ENCODE measurements around the gene SPEG. TPM values are rescaled to one million over a fixed set of nuclear protein-coding genes. Genes with fewer than 3 reads are reported as not detected.

SPEG gene
- total RNA-seq, 1 experiment from 2014 or later = not detected

DNA sequence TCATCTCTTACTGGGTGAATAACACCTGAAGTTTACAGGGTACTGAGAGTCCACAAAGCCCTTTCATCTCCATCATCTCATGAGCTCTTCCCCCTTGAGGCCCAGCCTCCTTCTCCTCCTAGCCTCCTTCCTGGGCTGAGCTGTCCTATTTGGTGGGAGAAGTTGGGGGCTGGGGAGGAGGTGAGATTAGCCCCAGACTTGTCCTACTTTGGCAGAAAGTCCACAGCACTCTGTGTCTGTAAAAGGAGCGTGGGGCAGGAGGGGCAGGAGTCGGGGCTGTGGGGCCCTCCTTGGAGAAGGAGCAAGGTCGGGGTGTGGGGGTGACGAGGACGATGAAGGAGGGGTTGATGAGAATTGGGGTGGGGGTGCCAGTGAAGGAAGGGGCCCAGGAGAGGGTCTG, 26.4 kb upstream of the SPEG start:
- Histone ChIP-seq H3K36me3 (ENCODE audit: insufficient read depth, low read length) (no peaks in the 10 kb centered on the region), H2AFZ (ENCODE audit: low read length) (no peak overlapping the region), H4K20me1 (ENCODE audit: insufficient read depth, low read depth, low read length) (no peaks in the 10 kb centered on the region), H3K27ac (ENCODE audit: low read length) (no peak overlapping the region), H3K9me3 (ENCODE audit: low read length) (no peaks in the 10 kb centered on the region), H3K9me2 (replicated peaks; ENCODE audit: insufficient read depth, low read length) (no peaks in the 10 kb centered on the region), H3K27me3 (ENCODE audit: low read length) (no peaks in the 10 kb centered on the region), H3K4me1 (ENCODE audit: low read length) (no peaks in the 10 kb centered on the region), H3K4me3 (ENCODE audit: low read length) (no peak overlapping the region), H3K9ac (ENCODE audit: low read length) (no peak overlapping the region), H3K4me2 (ENCODE audit: low read depth, low read length, poor library complexity, severe bottlenecking) (no peak overlapping the region), H3K79me2 (ENCODE audit: low read length) (no peaks in the 10 kb centered on the region)
- DNase-seq = no peak

DNA sequence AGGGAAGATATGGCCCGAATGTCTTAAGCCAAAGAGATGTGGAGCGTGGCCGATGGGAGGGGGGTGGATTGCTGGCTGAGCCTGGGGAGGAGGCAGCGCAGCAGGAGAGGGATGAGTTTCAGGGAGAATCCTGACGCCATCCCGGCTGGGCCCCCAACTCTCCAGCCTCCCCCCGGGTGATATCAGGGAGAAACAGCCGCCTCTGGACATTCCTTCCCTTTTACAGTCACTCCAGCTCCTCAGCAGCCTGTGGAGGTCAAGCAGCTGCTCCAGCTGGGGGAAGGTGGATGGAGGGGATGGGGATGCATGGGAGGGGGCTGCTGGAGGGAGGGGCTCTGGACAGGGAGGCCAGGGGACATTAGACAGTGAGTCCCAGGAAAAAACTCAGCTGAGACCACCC, 26.0 kb upstream of the SPEG start:
- Histone ChIP-seq H3K79me2 (ENCODE audit: low read length) (no peaks in the 10 kb centered on the region), H3K27me3 (ENCODE audit: low read length) (no peaks in the 10 kb centered on the region), H3K9me2 (replicated peaks; ENCODE audit: insufficient read depth, low read length) (no peaks in the 10 kb centered on the region), H3K36me3 (ENCODE audit: insufficient read depth, low read length) (no peaks in the 10 kb centered on the region), H3K4me1 (ENCODE audit: low read length) (no peaks in the 10 kb centered on the region), H2AFZ (ENCODE audit: low read length) (no peak overlapping the region), H3K9me3 (ENCODE audit: low read length) (no peaks in the 10 kb centered on the region), H3K4me2 (ENCODE audit: low read depth, low read length, poor library complexity, severe bottlenecking) (no peak overlapping the region), H3K4me3 (ENCODE audit: low read length) (no peak overlapping the region), H3K27ac (ENCODE audit: low read length) (no peak overlapping the region), H3K9ac (ENCODE audit: low read length) (no peak overlapping the region), H4K20me1 (ENCODE audit: insufficient read depth, low read depth, low read length) (no peaks in the 10 kb centered on the region)
- DNase-seq = no peak

DNA sequence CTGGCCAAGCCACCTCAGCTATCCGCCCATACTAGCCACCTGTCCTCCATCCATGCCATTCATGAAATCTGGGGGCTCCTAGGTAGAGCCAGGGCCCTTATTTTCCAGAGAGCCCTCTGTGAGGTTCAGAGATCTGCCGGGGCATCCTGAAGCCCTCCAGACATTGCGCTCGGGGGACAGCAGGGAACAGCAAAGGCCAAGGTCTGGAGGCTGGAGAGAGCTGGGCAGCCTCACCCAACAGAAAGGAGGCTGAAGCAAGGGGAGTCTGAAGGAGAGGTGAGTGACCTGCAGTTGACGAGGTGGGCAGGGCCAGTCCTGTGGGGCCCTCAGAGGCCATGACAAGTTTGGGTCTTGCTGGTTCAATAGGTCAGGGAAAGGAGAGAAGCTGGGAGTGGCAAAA, 25.0 kb upstream of the SPEG start:
- Histone ChIP-seq H3K27me3 (ENCODE audit: low read length) (no peaks in the 10 kb centered on the region), H3K4me3 (ENCODE audit: low read length) (no peak overlapping the region), H3K27ac (ENCODE audit: low read length) (no peak overlapping the region), H4K20me1 (ENCODE audit: insufficient read depth, low read depth, low read length) (no peaks in the 10 kb centered on the region), H3K36me3 (ENCODE audit: insufficient read depth, low read length) (no peaks in the 10 kb centered on the region), H3K9me2 (replicated peaks; ENCODE audit: insufficient read depth, low read length) (no peaks in the 10 kb centered on the region), H3K79me2 (ENCODE audit: low read length) (no peaks in the 10 kb centered on the region), H2AFZ (ENCODE audit: low read length) (no peak overlapping the region), H3K9ac (ENCODE audit: low read length) (no peak overlapping the region), H3K4me2 (ENCODE audit: low read depth, low read length, poor library complexity, severe bottlenecking) (no peak overlapping the region), H3K4me1 (ENCODE audit: low read length) (no peaks in the 10 kb centered on the region), H3K9me3 (ENCODE audit: low read length) (no peaks in the 10 kb centered on the region)
- no peak for DNase-seq

GRCh38 chr2:219410390-219410789, 24.3 kb upstream of the SPEG start:
- H3K9ac ChIP-seq (ENCODE audit: low read length) = no peak overlapping the region
- no peak overlapping the region for H3K4me2 ChIP-seq (ENCODE audit: low read depth, low read length, poor library complexity, severe bottlenecking)
- H3K9me2 ChIP-seq (replicated peaks; ENCODE audit: insufficient read depth, low read length) = no peaks in the 10 kb centered on the region
- H2AFZ ChIP-seq (ENCODE audit: low read length) = no peak overlapping the region
- no peak overlapping the region for H3K27ac ChIP-seq (ENCODE audit: low read length)
- no peaks in the 10 kb centered on the region for H4K20me1 ChIP-seq (ENCODE audit: insufficient read depth, low read depth, low read length)
- no peaks in the 10 kb centered on the region for H3K27me3 ChIP-seq (ENCODE audit: low read length)
- H3K36me3 ChIP-seq (ENCODE audit: insufficient read depth, low read length) = no peaks in the 10 kb centered on the region
- DNase-seq = no peak
- no peaks in the 10 kb centered on the region for H3K79me2 ChIP-seq (ENCODE audit: low read length)
- H3K4me1 ChIP-seq (ENCODE audit: low read length) = no peaks in the 10 kb centered on the region
- H3K9me3 ChIP-seq (ENCODE audit: low read length) = no peaks in the 10 kb centered on the region
- H3K4me3 ChIP-seq (ENCODE audit: low read length) = no peak overlapping the region

DNA sequence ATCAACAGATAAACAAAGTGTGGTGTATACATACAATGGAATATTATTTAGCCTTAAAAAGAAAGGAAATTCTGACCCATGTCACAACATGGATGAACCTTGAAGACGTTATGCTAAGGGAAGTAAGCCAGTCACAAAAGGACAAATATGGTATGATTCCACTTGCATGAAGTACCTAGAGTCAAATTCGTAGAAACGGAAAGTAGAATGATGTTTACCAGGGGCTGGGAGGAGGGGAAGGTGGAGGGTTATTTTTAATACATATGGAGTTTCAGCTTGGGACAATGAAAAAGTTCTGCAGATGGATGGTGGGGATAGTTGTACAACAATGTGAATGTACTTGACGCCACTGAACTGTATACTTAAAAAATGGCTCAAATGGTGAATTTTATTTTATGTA, 19.8 kb upstream of the SPEG start:
- H3K36me3 ChIP-seq (ENCODE audit: insufficient read depth, low read length) = no peaks in the 10 kb centered on the region
- no peaks in the 10 kb centered on the region for H4K20me1 ChIP-seq (ENCODE audit: insufficient read depth, low read depth, low read length)
- no peaks in the 10 kb centered on the region for H3K27me3 ChIP-seq (ENCODE audit: low read length)
- no peaks in the 10 kb centered on the region for H3K9me3 ChIP-seq (ENCODE audit: low read length)
- H3K4me3 ChIP-seq (ENCODE audit: low read length) = no peak overlapping the region
- no peak overlapping the region for H3K4me2 ChIP-seq (ENCODE audit: low read depth, low read length, poor library complexity, severe bottlenecking)
- no peak overlapping the region for H2AFZ ChIP-seq (ENCODE audit: low read length)
- no peaks in the 10 kb centered on the region for H3K4me1 ChIP-seq (ENCODE audit: low read length)
- no peaks in the 10 kb centered on the region for H3K79me2 ChIP-seq (ENCODE audit: low read length)
- no peak for DNase-seq
- no peak overlapping the region for H3K9ac ChIP-seq (ENCODE audit: low read length)
- H3K9me2 ChIP-seq (replicated peaks; ENCODE audit: insufficient read depth, low read length) = no peaks in the 10 kb centered on the region
- H3K27ac ChIP-seq (ENCODE audit: low read length) = no peak overlapping the region

- H3K27ac ChIP-seq (ENCODE audit: low read length) = no peak overlapping the region
- no peaks in the 10 kb centered on the region for H3K9me2 ChIP-seq (replicated peaks; ENCODE audit: insufficient read depth, low read length)
- no peak for DNase-seq
- no peaks in the 10 kb centered on the region for H3K4me1 ChIP-seq (ENCODE audit: low read length)
- no peaks in the 10 kb centered on the region for H3K9me3 ChIP-seq (ENCODE audit: low read length)
- no peaks in the 10 kb centered on the region for H4K20me1 ChIP-seq (ENCODE audit: insufficient read depth, low read depth, low read length)
- H2AFZ ChIP-seq (ENCODE audit: low read length) = no peak overlapping the region
- no peaks in the 10 kb centered on the region for H3K79me2 ChIP-seq (ENCODE audit: low read length)
- no peak overlapping the region for H3K4me3 ChIP-seq (ENCODE audit: low read length)
- H3K9ac ChIP-seq (ENCODE audit: low read length) = no peak overlapping the region
- H3K4me2 ChIP-seq (ENCODE audit: low read depth, low read length, poor library complexity, severe bottlenecking) = no peak overlapping the region
- no peaks in the 10 kb centered on the region for H3K36me3 ChIP-seq (ENCODE audit: insufficient read depth, low read length)
- no peaks in the 10 kb centered on the region for H3K27me3 ChIP-seq (ENCODE audit: low read length)
Observed at GRCh38 chr2:219415580-219416234, 18.9 kb upstream of the SPEG start.

DNA sequence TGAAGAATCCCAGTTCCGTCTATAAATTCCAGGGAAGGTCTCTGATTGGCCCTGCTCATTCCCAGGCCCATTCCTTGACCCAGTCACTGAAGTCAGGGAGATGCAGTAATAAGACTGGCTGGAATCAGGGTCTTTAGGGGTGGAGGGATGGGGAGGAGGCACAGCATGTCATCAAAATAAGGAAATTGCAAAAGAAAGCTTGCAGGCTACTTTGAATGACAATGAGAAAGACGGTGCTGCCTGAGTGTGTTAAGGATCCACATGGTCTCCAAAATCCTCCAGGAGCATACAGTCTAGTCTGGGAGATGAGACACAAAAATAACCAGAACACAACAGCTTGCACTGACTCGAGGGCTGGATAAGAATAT, 18.4 kb upstream of the SPEG start:
- no peaks in the 10 kb centered on the region for H3K36me3 ChIP-seq (ENCODE audit: insufficient read depth, low read length)
- H3K9me2 ChIP-seq (replicated peaks; ENCODE audit: insufficient read depth, low read length) = no peaks in the 10 kb centered on the region
- H4K20me1 ChIP-seq (ENCODE audit: insufficient read depth, low read depth, low read length) = no peaks in the 10 kb centered on the region
- no peak overlapping the region for H2AFZ ChIP-seq (ENCODE audit: low read length)
- H3K27me3 ChIP-seq (ENCODE audit: low read length) = no peaks in the 10 kb centered on the region
- no peak overlapping the region for H3K9ac ChIP-seq (ENCODE audit: low read length)
- H3K4me2 ChIP-seq (ENCODE audit: low read depth, low read length, poor library complexity, severe bottlenecking) = no peak overlapping the region
- no peak for DNase-seq
- H3K4me1 ChIP-seq (ENCODE audit: low read length) = no peaks in the 10 kb centered on the region
- no peak overlapping the region for H3K4me3 ChIP-seq (ENCODE audit: low read length)
- no peak overlapping the region for H3K27ac ChIP-seq (ENCODE audit: low read length)
- no peaks in the 10 kb centered on the region for H3K79me2 ChIP-seq (ENCODE audit: low read length)
- no peaks in the 10 kb centered on the region for H3K9me3 ChIP-seq (ENCODE audit: low read length)

DNA sequence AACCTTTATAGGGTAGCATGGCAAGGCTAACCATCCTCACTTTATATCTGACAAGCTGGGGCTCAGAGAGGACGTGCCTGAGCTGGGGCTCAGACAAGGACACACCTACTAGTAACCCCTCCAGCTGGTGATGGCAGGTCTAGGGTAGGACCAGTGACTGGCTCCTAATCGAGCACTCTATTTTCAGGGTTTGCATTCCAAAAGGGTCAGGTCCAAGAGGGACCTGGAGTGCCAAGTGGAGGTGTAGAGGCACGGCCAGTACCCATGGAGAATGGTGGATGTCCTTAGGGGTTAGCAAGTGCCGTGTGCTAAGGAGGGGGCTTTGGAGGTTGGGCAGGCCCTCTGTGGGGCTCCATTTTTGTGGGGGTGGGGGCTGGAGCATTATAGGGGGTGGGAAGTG, 17.7 kb upstream of the SPEG start:
- Histone ChIP-seq H2AFZ (ENCODE audit: low read length) (no peak overlapping the region), H3K27me3 (ENCODE audit: low read length) (no peaks in the 10 kb centered on the region), H3K9ac (ENCODE audit: low read length) (no peak overlapping the region), H3K36me3 (ENCODE audit: insufficient read depth, low read length) (no peaks in the 10 kb centered on the region), H3K9me3 (ENCODE audit: low read length) (no peaks in the 10 kb centered on the region), H3K79me2 (ENCODE audit: low read length) (no peaks in the 10 kb centered on the region), H3K4me3 (ENCODE audit: low read length) (no peak overlapping the region), H4K20me1 (ENCODE audit: insufficient read depth, low read depth, low read length) (no peaks in the 10 kb centered on the region), H3K4me1 (ENCODE audit: low read length) (no peaks in the 10 kb centered on the region), H3K9me2 (replicated peaks; ENCODE audit: insufficient read depth, low read length) (no peaks in the 10 kb centered on the region), H3K27ac (ENCODE audit: low read length) (no peak overlapping the region), H3K4me2 (ENCODE audit: low read depth, low read length, poor library complexity, severe bottlenecking) (no peak overlapping the region)
- DNase-seq = no peak

GRCh38 chr2:219417374-219417773, 17.3 kb upstream of the SPEG start:
- H3K27ac ChIP-seq (ENCODE audit: low read length) = no peak overlapping the region
- H3K27me3 ChIP-seq (ENCODE audit: low read length) = no peaks in the 10 kb centered on the region
- no peaks in the 10 kb centered on the region for H3K4me1 ChIP-seq (ENCODE audit: low read length)
- no peak overlapping the region for H3K4me2 ChIP-seq (ENCODE audit: low read depth, low read length, poor library complexity, severe bottlenecking)
- H2AFZ ChIP-seq (ENCODE audit: low read length) = no peak overlapping the region
- H3K9me2 ChIP-seq (replicated peaks; ENCODE audit: insufficient read depth, low read length) = no peaks in the 10 kb centered on the region
- no peaks in the 10 kb centered on the region for H3K9me3 ChIP-seq (ENCODE audit: low read length)
- no peaks in the 10 kb centered on the region for H3K36me3 ChIP-seq (ENCODE audit: insufficient read depth, low read length)
- H3K9ac ChIP-seq (ENCODE audit: low read length) = no peak overlapping the region
- H4K20me1 ChIP-seq (ENCODE audit: insufficient read depth, low read depth, low read length) = no peaks in the 10 kb centered on the region
- H3K79me2 ChIP-seq (ENCODE audit: low read length) = no peaks in the 10 kb centered on the region
- DNase-seq = no peak
- H3K4me3 ChIP-seq (ENCODE audit: low read length) = no peak overlapping the region

Data from Karpas-422 (cell line).